Measurements from ENCODE around the gene ATP6V1G1. TPM values are rescaled to one million over a fixed set of nuclear protein-coding genes. Genes with fewer than 3 reads are reported as not detected.

Gene ATP6V1G1
- total RNA-seq, 1 experiment from 2014 or later, result 61.1 TPM

Small RNA genes lying within 50 kb of the gene (small RNA-seq; reads per million reads assigned to genes)
- gene RF00019, result not detected

Other genes with a start within 250 kb of the ATP6V1G1 start
- gene AKNA, start 199.8 kb upstream of the ATP6V1G1 start, total RNA-seq (2014; rRNA removed; shearing (Covaris generic)), result 6.1 and 7.8 TPM in 2 replicates
- 0.61 and 0.78 TPM in 2 replicates for gene WHRN, start 82.3 kb upstream of the ATP6V1G1 start, total RNA-seq (2014; rRNA removed; shearing (Covaris generic))
- 2.6 and 3.9 TPM in 2 replicates for gene TMEM268, start 23.5 kb downstream of the ATP6V1G1 start, total RNA-seq (2014; rRNA removed; shearing (Covaris generic))
- gene TEX53, start 70.0 kb downstream of the ATP6V1G1 start, total RNA-seq (2014; rRNA removed; shearing (Covaris generic)), result not detected in 2 replicates
- gene TEX48, start 94.4 kb downstream of the ATP6V1G1 start, total RNA-seq (2014; rRNA removed; shearing (Covaris generic)), result not detected in 2 replicates
- gene TNFSF15, start 218.3 kb downstream of the ATP6V1G1 start, total RNA-seq (2014; rRNA removed; shearing (Covaris generic)), result 5.2 TPM in 2 replicates